T-helper 17 cell (primary cell): ENCODE data around the gene NDEL1. TPM values are rescaled to one million over a fixed set of nuclear protein-coding genes. Genes with fewer than 3 reads are reported as not detected.

Experiments used
- ATAC-seq: fragments of 150-1000 bp; cut with Tn5 transposase; 2 replicates; pipeline ENCODE4 v1.10.0; 2021; ENCODE audit warnings: mild to moderate bottlenecking, moderate library complexity
- DNase-seq, 3 donors: peaks; one replicate each; pipeline versions ENCODE4 v3.0.0 to v3.0.0-alpha.2; 2020 to 2021
- H3K9me3 ChIP-seq: one replicate; pipeline ENCODE4 v1.7.0; 2013; ENCODE audit warnings: low read length, mild to moderate bottlenecking; ENCODE audit not compliant: control insufficient read depth, poor library complexity, severe bottlenecking
- H3K27ac Mint-ChIP-seq: one replicate; pipeline ENCODE4 v1.8.0; 2022; ENCODE audit warnings: mild to moderate bottlenecking, moderate library complexity, mixed read lengths
- H3K27me3 Mint-ChIP-seq: one replicate; pipeline ENCODE4 v1.8.0; 2022; ENCODE audit warnings: mixed read lengths
- H3K36me3 Mint-ChIP-seq: one replicate; pipeline ENCODE4 v1.8.0; 2022; ENCODE audit warnings: low read depth, mixed read lengths
- H3K4me1 Mint-ChIP-seq: one replicate; pipeline ENCODE4 v1.8.0; 2022; ENCODE audit warnings: mild to moderate bottlenecking, mixed read lengths
- H3K4me3 Mint-ChIP-seq: one replicate; pipeline ENCODE4 v1.8.0; 2022; ENCODE audit warnings: mild to moderate bottlenecking, moderate library complexity, mixed read lengths
- total RNA-seq, 4 donors: library from RNA in 2 of 4; stranded (reverse) in 2 of 4; gene quantifications; one replicate each; pipeline ENCODE4 v1.2.3 and lab custom pipeline; 2022 to 2026

The NDEL1 gene
- total RNA-seq, 2 donors from 2014 or later, result 259 to 267 TPM

DNA sequence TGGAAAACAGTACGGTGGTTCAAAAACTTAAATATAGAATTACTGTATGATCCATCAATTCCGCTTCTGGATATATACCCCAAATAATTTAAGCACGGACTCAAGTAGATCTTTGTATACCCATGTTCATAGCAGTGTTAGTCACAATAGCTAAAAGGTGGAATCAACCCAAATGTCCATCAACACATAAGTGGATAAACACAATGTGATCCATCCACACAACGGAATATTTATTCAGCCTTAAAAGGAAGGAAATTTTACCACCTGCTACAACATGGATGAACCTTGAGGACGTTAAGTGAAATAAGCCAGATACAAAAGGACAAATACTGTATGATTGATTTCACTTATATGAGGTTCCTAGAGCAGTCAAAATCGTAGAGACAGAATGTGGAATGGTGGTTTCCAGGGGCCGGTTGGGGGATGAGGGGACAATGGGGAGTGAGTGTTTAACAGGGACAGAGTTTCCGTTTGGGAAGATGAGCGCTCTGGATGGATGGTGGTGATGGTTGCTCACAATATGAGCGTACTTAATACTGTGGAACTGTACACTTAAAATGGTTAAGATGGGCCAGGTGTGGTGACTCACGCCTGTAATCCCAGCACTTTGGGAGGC, 32.7 kb upstream of the NDEL1 start:
- peaks cover 2% of the 10 kb centered on the region for H3K4me1 Mint-ChIP-seq
- no peak overlapping the region for H3K4me3 Mint-ChIP-seq
- ATAC-seq (no peak), DNase-seq (no peak)
- peaks cover 3% of the 10 kb centered on the region for H3K36me3 Mint-ChIP-seq
- H3K27me3 Mint-ChIP-seq, result peaks cover 57% of the 10 kb centered on the region
- H3K9me3 ChIP-seq, result no peaks in the 10 kb centered on the region
- no peak overlapping the region for H3K27ac Mint-ChIP-seq

DNA sequence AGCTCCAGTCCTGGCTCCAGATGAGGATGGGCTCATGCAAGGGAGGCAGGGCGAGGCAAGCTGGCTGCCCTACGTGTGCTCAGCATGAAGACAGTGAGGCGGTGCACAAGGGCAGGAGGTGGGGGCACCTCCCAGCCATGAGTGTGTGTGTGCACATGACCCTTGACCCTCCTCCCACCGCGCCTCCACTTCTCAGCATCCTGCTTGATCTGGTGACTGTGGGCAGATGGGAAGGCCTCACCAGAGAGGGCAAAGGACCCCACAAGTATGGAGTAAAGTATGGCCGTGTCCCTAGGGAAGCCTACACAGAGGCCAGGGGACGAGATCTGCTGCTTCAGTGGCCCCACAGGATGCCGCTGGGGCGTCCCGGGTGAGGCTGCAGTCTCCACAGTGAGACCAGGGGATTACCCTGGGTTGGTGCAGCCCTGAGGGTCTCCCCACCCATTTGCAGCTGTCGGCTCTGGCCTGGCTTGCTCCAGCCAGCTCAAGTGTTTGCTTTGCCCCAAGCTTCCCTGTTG, 30.1 kb upstream of the NDEL1 start:
- no peak for DNase-seq

DNA sequence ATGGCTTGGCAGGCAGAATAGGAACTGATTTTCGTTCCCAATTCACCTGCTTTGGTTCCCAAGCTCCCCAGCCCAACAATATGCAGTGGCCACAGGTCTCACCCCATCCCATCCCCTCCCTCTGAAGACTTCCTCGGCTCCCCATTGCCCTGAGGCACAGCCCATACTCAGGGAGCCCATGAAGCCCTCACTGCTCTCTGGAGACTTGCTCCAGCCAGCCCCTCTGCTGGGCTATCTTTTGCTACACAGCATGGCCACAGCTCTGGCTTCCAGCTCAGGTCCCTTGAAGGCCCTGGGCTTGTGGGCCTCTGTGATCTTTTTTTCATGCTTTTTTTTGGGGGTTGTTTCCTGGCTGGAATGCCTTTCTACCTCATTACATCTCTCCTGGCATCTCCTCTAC, 29.5 kb upstream of the NDEL1 start:
- H3K27me3 Mint-ChIP-seq, result peaks cover 60% of the 10 kb centered on the region
- no peak overlapping the region for H3K4me3 Mint-ChIP-seq
- H3K27ac Mint-ChIP-seq, result no peak overlapping the region
- H3K36me3 Mint-ChIP-seq, result no peaks in the 10 kb centered on the region
- DNase-seq (no peak), ATAC-seq (no peak)
- no peaks in the 10 kb centered on the region for H3K9me3 ChIP-seq
- peaks cover 8% of the 10 kb centered on the region for H3K4me1 Mint-ChIP-seq

More for the DNA sequence above, 30.1 kb upstream of the NDEL1 start:
- no peak for ATAC-seq
- H3K36me3 Mint-ChIP-seq, result peaks cover 3% of the 10 kb centered on the region
- no peak overlapping the region for H3K4me3 Mint-ChIP-seq
- H3K27me3 Mint-ChIP-seq, result peaks cover 63% of the 10 kb centered on the region
- H3K9me3 ChIP-seq, result no peaks in the 10 kb centered on the region
- peaks cover 8% of the 10 kb centered on the region for H3K4me1 Mint-ChIP-seq
- H3K27ac Mint-ChIP-seq, result no peak overlapping the region

- no peak for ATAC-seq
- Mint-ChIP-seq H3K4me3 (no peak overlapping the region), H3K27ac (peak overlapping the region; percentile 19), H3K27me3 (peaks cover 46% of the 10 kb centered on the region), H3K4me1 (peaks cover 14% of the 10 kb centered on the region), H3K36me3 (no peaks in the 10 kb centered on the region)
- no peaks in the 10 kb centered on the region for H3K9me3 ChIP-seq
- no peak for DNase-seq
These were observed 27.3 kb upstream of the NDEL1 start for GRCh38 chr17:8408371-8408770.

DNA sequence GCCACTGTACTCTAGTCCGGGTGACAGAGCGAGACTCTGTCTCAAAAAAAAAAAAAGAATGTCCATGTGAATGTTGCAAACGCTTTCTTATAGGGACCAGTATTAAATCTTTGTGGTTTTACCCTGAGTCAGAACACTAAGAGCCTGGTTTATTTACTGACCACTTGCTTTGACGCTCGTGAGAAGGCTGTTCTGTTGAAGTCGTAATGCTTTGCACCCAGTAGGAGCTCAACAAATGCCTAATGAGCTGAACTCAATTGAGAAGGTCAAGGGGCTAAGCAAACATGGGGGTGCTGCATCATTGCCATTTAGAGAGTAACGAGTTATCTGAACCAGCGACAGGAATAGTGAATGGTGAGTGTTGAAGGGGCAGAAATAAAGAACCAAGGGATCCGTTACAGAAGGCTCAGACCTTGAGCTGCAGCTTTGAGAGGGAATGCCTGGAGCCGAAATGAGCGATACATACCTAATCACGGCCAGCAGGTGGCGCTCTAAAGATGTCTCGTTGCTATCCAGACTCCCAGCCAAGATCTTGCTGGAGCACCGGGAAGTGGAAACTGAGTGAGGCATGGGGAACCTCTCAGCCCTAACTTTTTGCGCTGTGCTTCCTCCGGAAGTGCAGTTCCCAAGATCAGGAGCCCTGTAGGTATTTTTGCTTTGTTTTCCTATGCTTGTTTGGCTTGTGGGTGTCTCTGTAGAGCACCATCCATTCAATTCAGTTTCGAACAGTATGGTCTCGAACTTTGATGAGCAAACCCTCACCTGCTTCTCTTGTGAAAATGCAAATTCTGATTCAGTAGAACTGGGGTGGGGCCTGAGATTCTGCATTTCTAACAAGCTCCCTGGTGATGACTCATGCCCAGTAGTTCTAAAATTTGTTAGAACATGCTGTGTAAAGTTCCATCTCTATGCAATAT, 25.5 kb upstream of the NDEL1 start:
- peak overlapping the region; percentile 31 for H3K4me3 Mint-ChIP-seq
- H3K27me3 Mint-ChIP-seq, result peaks cover 35% of the 10 kb centered on the region
- H3K36me3 Mint-ChIP-seq, result no peaks in the 10 kb centered on the region
- peak; percentile 73 for ATAC-seq
- H3K4me1 Mint-ChIP-seq, result peaks cover 21% of the 10 kb centered on the region
- no peak overlapping the region for H3K27ac Mint-ChIP-seq
- peak; percentile 67 to 76 (median 71) for DNase-seq
- H3K9me3 ChIP-seq, result no peaks in the 10 kb centered on the region

- DNase-seq (no peak), ATAC-seq (no peak)
- H3K36me3 Mint-ChIP-seq, result no peaks in the 10 kb centered on the region
- H3K4me1 Mint-ChIP-seq, result peaks cover 21% of the 10 kb centered on the region
- no peaks in the 10 kb centered on the region for H3K9me3 ChIP-seq
- no peak overlapping the region for H3K27ac Mint-ChIP-seq
- peaks cover 35% of the 10 kb centered on the region for H3K27me3 Mint-ChIP-seq
- H3K4me3 Mint-ChIP-seq, result no peak overlapping the region
These were observed 24.8 kb upstream of the NDEL1 start for GRCh38 chr17:8410883-8411238.

DNA sequence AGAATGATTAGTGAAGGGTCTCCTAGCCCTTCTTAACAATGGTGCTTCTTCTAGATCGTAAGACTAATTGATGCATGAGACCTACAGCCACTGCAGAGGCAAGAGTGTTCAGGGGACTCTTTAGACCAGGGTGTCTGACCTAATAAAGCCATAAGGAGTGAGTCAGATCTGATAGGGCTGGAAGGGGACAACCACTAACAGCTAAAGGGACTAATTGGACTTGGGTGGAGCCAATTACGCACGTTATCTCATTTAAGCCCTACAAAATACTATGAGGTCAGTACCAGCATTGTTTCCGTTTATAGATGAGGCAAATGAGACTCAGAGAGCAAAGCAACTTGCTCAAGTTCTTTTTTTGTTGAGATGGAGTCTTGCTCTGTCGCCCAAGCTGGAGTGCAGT, 23.6 kb upstream of the NDEL1 start:
- peaks cover 37% of the 10 kb centered on the region for H3K27me3 Mint-ChIP-seq
- ATAC-seq, result no peak
- no peak overlapping the region for H3K4me3 Mint-ChIP-seq
- no peak for DNase-seq
- peak overlapping the region; percentile 85 for H3K27ac Mint-ChIP-seq
- H3K4me1 Mint-ChIP-seq, result peaks cover 21% of the 10 kb centered on the region
- no peaks in the 10 kb centered on the region for H3K36me3 Mint-ChIP-seq
- no peaks in the 10 kb centered on the region for H3K9me3 ChIP-seq

GRCh38 chr17:8413328-8413727, 22.4 kb upstream of the NDEL1 start:
- no peak for DNase-seq
- ATAC-seq, result peak; percentile 82
- Mint-ChIP-seq H3K27me3 (peaks cover 41% of the 10 kb centered on the region), H3K4me3 (peak overlapping the region; percentile 73), H3K36me3 (no peaks in the 10 kb centered on the region), H3K27ac (peak overlapping the region; percentile 85), H3K4me1 (peaks cover 21% of the 10 kb centered on the region)
- no peaks in the 10 kb centered on the region for H3K9me3 ChIP-seq

GRCh38 chr17:8413938-8414337, 21.7 kb upstream of the NDEL1 start:
- no peak overlapping the region for H3K27ac Mint-ChIP-seq
- H3K36me3 Mint-ChIP-seq, result no peaks in the 10 kb centered on the region
- ATAC-seq (no peak), DNase-seq (no peak)
- H3K4me1 Mint-ChIP-seq, result peaks cover 21% of the 10 kb centered on the region
- no peak overlapping the region for H3K4me3 Mint-ChIP-seq
- no peaks in the 10 kb centered on the region for H3K9me3 ChIP-seq
- H3K27me3 Mint-ChIP-seq, result peaks cover 42% of the 10 kb centered on the region

GRCh38 chr17:8417806-8418205, 17.9 kb upstream of the NDEL1 start:
- peaks cover 58% of the 10 kb centered on the region for H3K27me3 Mint-ChIP-seq
- H3K27ac Mint-ChIP-seq, result no peak overlapping the region
- H3K9me3 ChIP-seq, result no peaks in the 10 kb centered on the region
- H3K4me1 Mint-ChIP-seq, result peaks cover 13% of the 10 kb centered on the region
- H3K36me3 Mint-ChIP-seq, result no peaks in the 10 kb centered on the region
- DNase-seq (no peak), ATAC-seq (no peak)
- H3K4me3 Mint-ChIP-seq, result no peak overlapping the region

DNA sequence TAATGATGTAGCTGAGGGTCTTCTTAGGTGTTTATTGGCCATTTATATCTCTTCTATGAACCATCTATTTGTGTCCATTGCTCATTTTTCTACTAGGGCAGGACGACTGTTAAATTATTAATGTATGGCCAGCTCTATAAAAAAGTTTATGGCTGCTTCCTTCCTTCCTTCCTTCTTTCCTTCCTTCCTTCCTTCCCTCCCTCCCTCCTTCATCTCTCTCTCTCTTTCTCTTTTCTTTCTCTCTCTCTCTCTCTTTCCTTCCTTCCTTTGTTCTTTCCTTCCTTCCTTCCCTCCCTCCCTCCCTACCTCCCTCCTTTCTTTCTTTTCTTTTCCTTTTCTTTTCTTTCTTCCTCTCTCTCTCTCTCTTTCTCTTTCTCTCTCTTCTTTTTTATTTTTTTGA, 17.2 kb upstream of the NDEL1 start:
- peaks cover 6% of the 10 kb centered on the region for H3K4me1 Mint-ChIP-seq
- ATAC-seq, result no peak
- H3K36me3 Mint-ChIP-seq, result peaks cover 2% of the 10 kb centered on the region
- H3K4me3 Mint-ChIP-seq, result no peak overlapping the region
- H3K27ac Mint-ChIP-seq, result no peak overlapping the region
- no peaks in the 10 kb centered on the region for H3K9me3 ChIP-seq
- DNase-seq, result no peak
- H3K27me3 Mint-ChIP-seq, result peaks cover 59% of the 10 kb centered on the region

- Mint-ChIP-seq H3K36me3 (peaks cover 2% of the 10 kb centered on the region), H3K27me3 (peaks cover 63% of the 10 kb centered on the region), H3K27ac (no peak overlapping the region), H3K4me1 (peaks cover 5% of the 10 kb centered on the region), H3K4me3 (no peak overlapping the region)
- DNase-seq, result no peak
- no peaks in the 10 kb centered on the region for H3K9me3 ChIP-seq
- no peak for ATAC-seq
These were observed 16.4 kb upstream of the NDEL1 start for GRCh38 chr17:8419305-8419704.

GRCh38 chr17:8420041-8420934, 15.4 kb upstream of the NDEL1 start:
- no peak for ATAC-seq
- H3K36me3 Mint-ChIP-seq, result peaks cover 2% of the 10 kb centered on the region
- DNase-seq, result no peak
- peaks cover 69% of the 10 kb centered on the region for H3K27me3 Mint-ChIP-seq
- no peaks in the 10 kb centered on the region for H3K9me3 ChIP-seq
- H3K4me3 Mint-ChIP-seq, result no peak overlapping the region
- no peak overlapping the region for H3K27ac Mint-ChIP-seq
- H3K4me1 Mint-ChIP-seq, result peaks cover 3% of the 10 kb centered on the region
